Colonic mucosa (tissue), 4 donors: Measurements from ENCODE around the gene AQP3. TPM values are rescaled to one million over a fixed set of nuclear protein-coding genes. Genes with fewer than 3 reads are reported as not detected.
A peak's percentile ranks its signal among the peaks of the same experiment; 100 is the strongest.

ENCODE experiments used
- DNase-seq: peaks from one replicate; pipeline ENCODE4 v3.0.0-alpha.2; 2020
- H3K27ac ChIP-seq: fragments of 200-600 bp; one replicate; pipeline ENCODE4 v1.8.0; 2021
- H3K27me3 ChIP-seq: fragments of 200-600 bp; one replicate; pipeline ENCODE4 v1.8.0; 2021
- H3K36me3 ChIP-seq: fragments of 200-600 bp; one replicate; pipeline ENCODE4 v1.8.0; 2021
- H3K4me1 ChIP-seq: fragments of 200-600 bp; one replicate; pipeline ENCODE4 v1.8.0; 2021; ENCODE audit warnings: mild to moderate bottlenecking
- H3K4me3 ChIP-seq: fragments of 200-600 bp; one replicate; pipeline ENCODE4 v1.8.0; 2021
- H3K9ac ChIP-seq, 2 donors: one replicate each; pipeline ENCODE4 v1.7.0; 2013; ENCODE audit warnings: control low read depth in 2 of 2, low read depth in 2 of 2, low read length in 2 of 2
- H3K9me3 ChIP-seq: fragments of 200-600 bp; one replicate; pipeline ENCODE4 v1.8.0; 2021
- CTCF ChIP-seq: fragments of 200-600 bp; IDR thresholded peaks from one replicate; pipeline ENCODE4 v1.8.0; 2022; ENCODE audit warnings: antibody characterized with exemption, mild to moderate bottlenecking
- intact Hi-C: fragments of 100-400 bp; cut with DNase I; formaldehyde crosslinking; loops from one replicate; pipeline ENCODE4 v1.14.1; 2022
- total RNA-seq, 2 donors: library from RNA; stranded (reverse); fragmentation: NEBNext Ultra II Directional in 1 of 2; extraction: Animal tissue kit (Norgen Biotek cat#: 25700) in 1 of 2; gene quantifications; one replicate each; pipeline ENCODE4 v1.2.1, GENCODE V29; 2021
- donor health status: healthy.
- donor health status: DM: no; HTN: no; CAD: no.
- donor health status: DM: no; HTN: no; CAD: no.

The AQP3 gene
- total RNA-seq, 2 donors from 2014 or later: 7.2 to 13.3 TPM

GRCh38 chr9:33415501-33416038 is 31.8 kb downstream of the AQP3 start:
- Histone ChIP-seq H3K27ac (peak overlapping the region; percentile 20), H3K4me3 (no peak overlapping the region), H3K27me3 (no peaks in the 10 kb centered on the region), H3K36me3 (no peaks in the 10 kb centered on the region), H3K4me1 (peaks cover 19% of the 10 kb centered on the region), H3K9ac (peak overlapping the region in 1 of 2 donors; percentile 58), H3K9me3 (no peaks in the 10 kb centered on the region)
- peak; percentile 77 for TF ChIP-seq CTCF
- intact Hi-C loops: loop anchor here (2.0 kb wide), 1 partner anchor 41 kb away; no protein-coding TSS in a partner anchor
- peak; percentile 95 for DNase-seq

GRCh38 chr9:33414889-33415500 is 32.4 kb downstream of the AQP3 start:
- intact Hi-C loops: loop anchor here (2.0 kb wide), 1 partner anchor 40 kb away; no protein-coding TSS in a partner anchor
- Histone ChIP-seq H3K27me3 (no peaks in the 10 kb centered on the region), H3K36me3 (no peaks in the 10 kb centered on the region), H3K9ac (no peak overlapping the region), H3K9me3 (no peaks in the 10 kb centered on the region), H3K27ac (no peak overlapping the region), H3K4me1 (peaks cover 19% of the 10 kb centered on the region), H3K4me3 (no peak overlapping the region)
- no peak for DNase-seq
- no peak for TF ChIP-seq CTCF

GRCh38 chr9:33414268-33414667 is 33.1 kb downstream of the AQP3 start:
- TF ChIP-seq CTCF: no peak
- no peak for DNase-seq
- Histone ChIP-seq H3K4me3 (no peak overlapping the region), H3K9ac (no peak overlapping the region), H3K27me3 (no peaks in the 10 kb centered on the region), H3K36me3 (no peaks in the 10 kb centered on the region), H3K27ac (no peak overlapping the region), H3K4me1 (peaks cover 19% of the 10 kb centered on the region), H3K9me3 (no peaks in the 10 kb centered on the region)
- intact Hi-C loops: loop anchor here (2.0 kb wide), 1 partner anchor 39 kb away; no protein-coding TSS in a partner anchor

DNA sequence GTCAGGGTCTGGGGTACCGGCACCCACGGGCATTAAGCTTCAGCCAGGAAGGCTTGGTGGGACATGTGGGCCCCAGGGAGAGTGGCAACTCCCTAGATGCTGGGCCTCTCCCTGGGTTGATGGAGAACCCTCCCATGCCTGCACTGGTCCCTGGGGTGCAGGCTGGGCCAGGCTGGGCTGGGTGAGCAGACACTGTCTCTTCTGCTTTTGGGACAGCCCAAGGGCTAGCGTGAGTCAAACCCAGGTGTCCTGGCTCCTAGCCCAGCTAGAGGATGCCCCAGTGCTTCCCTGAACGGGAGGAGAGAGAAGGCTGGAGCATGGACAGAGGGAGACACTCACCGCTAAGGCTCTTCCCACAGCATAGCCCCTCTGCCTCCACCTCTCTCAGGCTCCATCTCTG is 39.3 kb downstream of the AQP3 start:
- H3K9me3 ChIP-seq: no peaks in the 10 kb centered on the region
- DNase-seq: no peak
- H3K36me3 ChIP-seq: no peaks in the 10 kb centered on the region
- H3K9ac ChIP-seq: no peak overlapping the region
- no peaks in the 10 kb centered on the region for H3K4me1 ChIP-seq
- intact Hi-C loops: loop anchor here (5.0 kb wide), 1 partner anchor 44 kb away; no protein-coding TSS in a partner anchor
- no peak overlapping the region for H3K27ac ChIP-seq
- no peak overlapping the region for H3K4me3 ChIP-seq
- TF ChIP-seq CTCF: no peak
- H3K27me3 ChIP-seq: no peaks in the 10 kb centered on the region

DNA sequence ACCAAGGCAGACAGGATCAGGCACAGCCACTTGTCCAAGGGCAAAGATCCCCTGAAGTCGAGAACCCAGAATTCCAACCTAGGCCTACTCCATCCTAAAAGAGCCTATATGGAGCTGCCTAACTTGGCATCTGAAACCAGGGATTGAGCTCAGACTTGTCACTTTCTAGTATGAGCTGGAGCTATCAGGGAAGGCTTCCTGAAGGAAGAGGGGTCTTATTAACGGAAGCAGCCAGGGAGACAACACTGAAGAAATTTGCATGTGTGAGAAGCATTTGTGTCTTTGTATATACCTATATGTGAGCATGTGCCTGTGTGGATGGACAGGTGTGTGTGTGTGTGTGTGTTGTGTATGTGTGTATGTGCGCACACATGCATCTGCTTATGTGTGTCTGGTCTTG is 40.3 kb downstream of the AQP3 start:
- intact Hi-C loops: loop anchor here (5.0 kb wide), 1 partner anchor 45 kb away; no protein-coding TSS in a partner anchor
- Histone ChIP-seq H3K4me3 (no peak overlapping the region), H3K9me3 (no peaks in the 10 kb centered on the region), H3K9ac (no peak overlapping the region), H3K27me3 (no peaks in the 10 kb centered on the region), H3K27ac (no peak overlapping the region), H3K4me1 (no peaks in the 10 kb centered on the region), H3K36me3 (no peaks in the 10 kb centered on the region)
- no peak for TF ChIP-seq CTCF
- no peak for DNase-seq
